ENCODE measurements around the gene ACOT11.

DNA sequence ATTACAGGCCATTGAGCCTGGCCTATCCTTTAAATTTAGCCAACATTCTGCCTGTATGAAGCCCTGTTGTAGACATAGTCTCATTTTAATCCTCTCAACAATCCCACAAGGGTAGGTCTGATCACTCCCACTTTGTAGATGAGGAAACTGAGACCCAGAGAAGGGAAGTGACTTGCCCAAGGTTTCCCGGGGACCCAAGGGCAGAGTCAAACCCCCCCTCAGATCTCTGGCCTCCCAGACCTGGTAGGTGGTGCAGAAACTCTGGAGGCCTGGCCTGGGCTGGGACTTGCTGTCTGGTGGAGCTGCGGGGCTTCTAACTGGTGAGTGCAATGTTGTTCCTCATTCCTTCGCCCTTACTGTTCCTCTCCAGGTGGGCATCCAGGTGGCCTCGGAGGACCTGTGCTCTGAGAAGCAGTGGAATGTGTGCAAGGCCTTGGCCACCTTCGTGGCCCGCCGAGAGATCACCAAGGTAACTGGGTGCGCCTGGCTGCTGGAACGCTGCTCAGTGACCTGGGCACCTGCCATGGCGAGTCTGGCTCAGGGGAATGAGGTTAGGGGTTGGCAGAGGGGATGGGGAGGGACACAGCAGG is 45.6 kb downstream of the ACOT11 start:
- no peak for TF ChIP-seq GABPA (IDR thresholded peaks at IDR 0.05; ENCODE audit: low read depth)
- TF ChIP-seq, protein P1, sequence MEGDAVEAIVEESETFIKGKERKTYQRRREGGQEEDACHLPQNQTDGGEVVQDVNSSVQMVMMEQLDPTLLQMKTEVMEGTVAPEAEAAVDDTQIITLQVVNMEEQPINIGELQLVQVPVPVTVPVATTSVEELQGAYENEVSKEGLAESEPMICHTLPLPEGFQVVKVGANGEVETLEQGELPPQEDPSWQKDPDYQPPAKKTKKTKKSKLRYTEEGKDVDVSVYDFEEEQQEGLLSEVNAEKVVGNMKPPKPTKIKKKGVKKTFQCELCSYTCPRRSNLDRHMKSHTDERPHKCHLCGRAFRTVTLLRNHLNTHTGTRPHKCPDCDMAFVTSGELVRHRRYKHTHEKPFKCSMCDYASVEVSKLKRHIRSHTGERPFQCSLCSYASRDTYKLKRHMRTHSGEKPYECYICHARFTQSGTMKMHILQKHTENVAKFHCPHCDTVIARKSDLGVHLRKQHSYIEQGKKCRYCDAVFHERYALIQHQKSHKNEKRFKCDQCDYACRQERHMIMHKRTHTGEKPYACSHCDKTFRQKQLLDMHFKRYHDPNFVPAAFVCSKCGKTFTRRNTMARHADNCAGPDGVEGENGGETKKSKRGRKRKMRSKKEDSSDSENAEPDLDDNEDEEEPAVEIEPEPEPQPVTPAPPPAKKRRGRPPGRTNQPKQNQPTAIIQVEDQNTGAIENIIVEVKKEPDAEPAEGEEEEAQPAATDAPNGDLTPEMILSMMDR (IDR thresholded peaks at IDR 0.05): no peak
- TF ChIP-seq, protein P2, sequence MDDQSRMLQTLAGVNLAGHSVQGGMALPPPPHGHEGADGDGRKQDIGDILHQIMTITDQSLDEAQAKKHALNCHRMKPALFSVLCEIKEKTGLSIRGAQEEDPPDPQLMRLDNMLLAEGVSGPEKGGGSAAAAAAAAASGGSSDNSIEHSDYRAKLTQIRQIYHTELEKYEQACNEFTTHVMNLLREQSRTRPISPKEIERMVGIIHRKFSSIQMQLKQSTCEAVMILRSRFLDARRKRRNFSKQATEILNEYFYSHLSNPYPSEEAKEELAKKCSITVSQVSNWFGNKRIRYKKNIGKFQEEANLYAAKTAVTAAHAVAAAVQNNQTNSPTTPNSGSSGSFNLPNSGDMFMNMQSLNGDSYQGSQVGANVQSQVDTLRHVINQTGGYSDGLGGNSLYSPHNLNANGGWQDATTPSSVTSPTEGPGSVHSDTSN (IDR thresholded peaks at IDR 0.05): no peak
- TF ChIP-seq RAD21 (IDR thresholded peaks at IDR 0.05; ENCODE audit: low read length): no peak
- TF ChIP-seq, protein P3, sequence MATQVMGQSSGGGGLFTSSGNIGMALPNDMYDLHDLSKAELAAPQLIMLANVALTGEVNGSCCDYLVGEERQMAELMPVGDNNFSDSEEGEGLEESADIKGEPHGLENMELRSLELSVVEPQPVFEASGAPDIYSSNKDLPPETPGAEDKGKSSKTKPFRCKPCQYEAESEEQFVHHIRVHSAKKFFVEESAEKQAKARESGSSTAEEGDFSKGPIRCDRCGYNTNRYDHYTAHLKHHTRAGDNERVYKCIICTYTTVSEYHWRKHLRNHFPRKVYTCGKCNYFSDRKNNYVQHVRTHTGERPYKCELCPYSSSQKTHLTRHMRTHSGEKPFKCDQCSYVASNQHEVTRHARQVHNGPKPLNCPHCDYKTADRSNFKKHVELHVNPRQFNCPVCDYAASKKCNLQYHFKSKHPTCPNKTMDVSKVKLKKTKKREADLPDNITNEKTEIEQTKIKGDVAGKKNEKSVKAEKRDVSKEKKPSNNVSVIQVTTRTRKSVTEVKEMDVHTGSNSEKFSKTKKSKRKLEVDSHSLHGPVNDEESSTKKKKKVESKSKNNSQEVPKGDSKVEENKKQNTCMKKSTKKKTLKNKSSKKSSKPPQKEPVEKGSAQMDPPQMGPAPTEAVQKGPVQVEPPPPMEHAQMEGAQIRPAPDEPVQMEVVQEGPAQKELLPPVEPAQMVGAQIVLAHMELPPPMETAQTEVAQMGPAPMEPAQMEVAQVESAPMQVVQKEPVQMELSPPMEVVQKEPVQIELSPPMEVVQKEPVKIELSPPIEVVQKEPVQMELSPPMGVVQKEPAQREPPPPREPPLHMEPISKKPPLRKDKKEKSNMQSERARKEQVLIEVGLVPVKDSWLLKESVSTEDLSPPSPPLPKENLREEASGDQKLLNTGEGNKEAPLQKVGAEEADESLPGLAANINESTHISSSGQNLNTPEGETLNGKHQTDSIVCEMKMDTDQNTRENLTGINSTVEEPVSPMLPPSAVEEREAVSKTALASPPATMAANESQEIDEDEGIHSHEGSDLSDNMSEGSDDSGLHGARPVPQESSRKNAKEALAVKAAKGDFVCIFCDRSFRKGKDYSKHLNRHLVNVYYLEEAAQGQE (IDR thresholded peaks at IDR 0.05; ENCODE audit: low read depth, low read length): no peak
- TF ChIP-seq RFX5 (IDR thresholded peaks at IDR 0.05; ENCODE audit: low read length): no peak
